Glutamatergic neuron (in vitro differentiated cells): ENCODE measurements around the gene HYAL1. TPM values are rescaled to one million over a fixed set of nuclear protein-coding genes. Genes with fewer than 3 reads are reported as not detected.

ENCODE experiments used
- DNase-seq: peaks from one replicate; pipeline ENCODE4 v3.0.0; 2022
- H3K27ac Mint-ChIP-seq: one replicate; pipeline ENCODE4 v1.8.0; 2020; ENCODE audit warnings: mild to moderate bottlenecking, mixed read lengths, inconsistent platforms; ENCODE audit not compliant: unreplicated experiment
- H3K27me3 Mint-ChIP-seq: one replicate; pipeline ENCODE4 v1.8.0; 2020; ENCODE audit warnings: mild to moderate bottlenecking, moderate library complexity, mixed read lengths, inconsistent platforms; ENCODE audit not compliant: unreplicated experiment
- H3K36me3 Mint-ChIP-seq: one replicate; pipeline ENCODE4 v1.8.0; 2020; ENCODE audit warnings: mild to moderate bottlenecking, mixed read lengths, inconsistent platforms; ENCODE audit not compliant: unreplicated experiment
- H3K4me1 Mint-ChIP-seq: one replicate; pipeline ENCODE4 v1.8.0; 2020; ENCODE audit warnings: mild to moderate bottlenecking, low read depth, mixed read lengths, inconsistent platforms; ENCODE audit not compliant: unreplicated experiment
- H3K4me3 Mint-ChIP-seq: one replicate; pipeline ENCODE4 v1.8.0; 2020; ENCODE audit warnings: mild to moderate bottlenecking, mixed read lengths, inconsistent platforms; ENCODE audit not compliant: unreplicated experiment
- H3K9me3 Mint-ChIP-seq: one replicate; pipeline ENCODE4 v1.8.0; 2020; ENCODE audit warnings: mild to moderate bottlenecking, moderate library complexity, mixed read lengths, inconsistent platforms; ENCODE audit not compliant: unreplicated experiment
- total RNA-seq: library from RNA; stranded (reverse); fragmentation: NEBNext Ultra II Directional; extraction: Animal tissue kit (Norgen Biotek cat#: 25700); gene quantifications from one replicate; pipeline ENCODE4 v1.2.1, GENCODE V29; 2021; ENCODE audit not compliant: unreplicated experiment
- TF ChIP-seq, protein P1 (sequence below): fragments of 200-600 bp; sonication (generic); IDR thresholded peaks from one replicate; pipeline ENCODE4 v1.5.0; 2021; ENCODE audit not compliant: partially characterized antibody, unreplicated experiment

HYAL1 gene
- total RNA-seq, 1 donor from 2014 or later, result 0.96 TPM

DNA sequence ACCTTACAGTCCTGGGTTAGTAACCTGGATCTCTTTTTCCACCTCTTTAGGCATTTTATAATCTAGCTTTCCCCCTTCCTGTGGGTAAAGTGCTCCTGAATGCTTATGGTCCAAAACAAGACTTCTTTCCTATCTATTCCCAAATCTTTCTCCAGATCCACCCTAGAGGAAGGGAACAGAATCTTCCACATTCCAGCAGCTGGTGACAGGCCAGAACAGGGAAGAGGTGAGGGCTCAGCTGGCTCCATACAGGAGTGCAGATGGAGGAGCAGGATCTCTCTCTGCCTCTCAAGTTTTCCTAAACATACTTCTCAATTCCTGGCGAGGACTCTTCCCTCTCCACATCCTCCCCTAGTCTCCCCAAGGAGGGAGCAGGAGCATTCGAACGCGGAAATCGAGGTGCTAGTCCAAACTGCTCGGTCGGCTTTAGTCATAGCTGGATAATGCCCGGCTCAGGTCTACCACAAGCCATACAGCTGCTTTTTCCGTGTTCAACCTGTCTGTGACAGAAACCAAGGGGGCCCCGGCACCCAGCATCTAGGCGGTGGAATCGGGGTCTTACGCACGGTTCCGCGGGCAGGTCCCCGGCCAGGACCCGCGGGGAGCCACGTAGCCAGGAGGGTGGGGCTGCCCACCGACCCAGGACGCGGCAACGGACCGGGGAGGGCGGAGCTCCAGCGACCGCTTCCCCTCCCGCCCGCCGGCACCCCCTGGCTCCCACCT is 33.2 kb upstream of the HYAL1 start:
- peaks cover 4% of the 10 kb centered on the region for H3K36me3 Mint-ChIP-seq
- H3K4me3 Mint-ChIP-seq, result peak overlapping the region; percentile 100
- DNase-seq, result no peak
- H3K4me1 Mint-ChIP-seq, result peaks cover 29% of the 10 kb centered on the region
- peak overlapping the region; percentile 98 for H3K27ac Mint-ChIP-seq
- peaks cover 21% of the 10 kb centered on the region for H3K9me3 Mint-ChIP-seq
- peaks cover 26% of the 10 kb centered on the region for H3K27me3 Mint-ChIP-seq
- TF ChIP-seq, protein P1, sequence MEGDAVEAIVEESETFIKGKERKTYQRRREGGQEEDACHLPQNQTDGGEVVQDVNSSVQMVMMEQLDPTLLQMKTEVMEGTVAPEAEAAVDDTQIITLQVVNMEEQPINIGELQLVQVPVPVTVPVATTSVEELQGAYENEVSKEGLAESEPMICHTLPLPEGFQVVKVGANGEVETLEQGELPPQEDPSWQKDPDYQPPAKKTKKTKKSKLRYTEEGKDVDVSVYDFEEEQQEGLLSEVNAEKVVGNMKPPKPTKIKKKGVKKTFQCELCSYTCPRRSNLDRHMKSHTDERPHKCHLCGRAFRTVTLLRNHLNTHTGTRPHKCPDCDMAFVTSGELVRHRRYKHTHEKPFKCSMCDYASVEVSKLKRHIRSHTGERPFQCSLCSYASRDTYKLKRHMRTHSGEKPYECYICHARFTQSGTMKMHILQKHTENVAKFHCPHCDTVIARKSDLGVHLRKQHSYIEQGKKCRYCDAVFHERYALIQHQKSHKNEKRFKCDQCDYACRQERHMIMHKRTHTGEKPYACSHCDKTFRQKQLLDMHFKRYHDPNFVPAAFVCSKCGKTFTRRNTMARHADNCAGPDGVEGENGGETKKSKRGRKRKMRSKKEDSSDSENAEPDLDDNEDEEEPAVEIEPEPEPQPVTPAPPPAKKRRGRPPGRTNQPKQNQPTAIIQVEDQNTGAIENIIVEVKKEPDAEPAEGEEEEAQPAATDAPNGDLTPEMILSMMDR, result no peak

DNA sequence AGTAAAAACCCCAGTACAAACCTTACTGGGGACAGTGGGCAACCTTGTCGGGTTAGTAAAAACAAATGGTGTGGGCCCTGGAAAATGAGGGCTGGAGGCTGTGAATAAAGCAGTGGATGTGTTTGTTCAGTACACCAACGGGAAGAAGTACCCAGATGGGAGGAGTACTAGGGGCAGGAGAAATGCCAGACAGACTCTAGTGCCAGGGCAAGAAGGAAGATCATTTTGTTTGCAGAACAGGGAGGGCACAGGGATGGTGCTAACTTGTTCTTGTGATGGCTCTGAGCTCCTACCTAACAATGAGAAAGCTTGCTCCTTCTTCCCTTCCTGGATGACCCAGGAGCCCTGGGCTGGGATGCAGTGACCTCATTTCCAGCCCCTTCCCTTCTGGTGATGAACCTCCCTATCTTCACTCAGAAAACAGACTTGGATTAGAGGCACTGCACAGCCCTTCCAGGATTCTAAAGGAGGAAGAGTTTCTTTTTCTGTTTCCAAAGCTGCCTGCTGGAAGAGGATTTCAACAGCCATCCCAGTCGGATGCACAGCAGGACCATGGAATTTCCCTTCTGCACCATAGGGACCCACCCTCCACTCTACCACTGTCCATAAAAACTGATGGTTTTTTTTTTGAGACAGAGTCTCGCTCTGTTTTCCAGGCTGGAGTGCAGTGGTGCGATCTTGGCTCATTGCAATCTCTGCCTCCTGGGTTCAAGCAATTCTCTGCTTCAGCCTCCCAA is 31.1 kb upstream of the HYAL1 start:
- DNase-seq, result no peak
- peaks cover 16% of the 10 kb centered on the region for H3K27me3 Mint-ChIP-seq
- H3K9me3 Mint-ChIP-seq, result peaks cover 17% of the 10 kb centered on the region
- H3K4me3 Mint-ChIP-seq, result peak overlapping the region; percentile 76
- H3K27ac Mint-ChIP-seq, result peak overlapping the region; percentile 82
- H3K36me3 Mint-ChIP-seq, result peaks cover under 1% of the 10 kb centered on the region
- H3K4me1 Mint-ChIP-seq, result peaks cover 26% of the 10 kb centered on the region
- TF ChIP-seq, protein P1, result no peak

- H3K4me3 Mint-ChIP-seq, result peak overlapping the region; percentile 76
- TF ChIP-seq, protein P1, result no peak
Observed at GRCh38 chr3:50333744-50334328, 30.5 kb upstream of the HYAL1 start.

GRCh38 chr3:50331364-50331907 is 28.1 kb upstream of the HYAL1 start:
- Mint-ChIP-seq H3K4me1 (peaks cover 16% of the 10 kb centered on the region), H3K27me3 (peaks cover 4% of the 10 kb centered on the region), H3K36me3 (no peaks in the 10 kb centered on the region), H3K4me3 (no peak overlapping the region), H3K27ac (no peak overlapping the region), H3K9me3 (peaks cover 6% of the 10 kb centered on the region)
- no peak for DNase-seq
- TF ChIP-seq, protein P1, result no peak

More at GRCh38 chr3:50333744-50334328, 30.5 kb upstream of the HYAL1 start:
- H3K27me3 Mint-ChIP-seq, result peaks cover 12% of the 10 kb centered on the region
- H3K4me1 Mint-ChIP-seq, result peaks cover 22% of the 10 kb centered on the region
- H3K9me3 Mint-ChIP-seq, result peaks cover 15% of the 10 kb centered on the region
- no peak for DNase-seq
- H3K36me3 Mint-ChIP-seq, result no peaks in the 10 kb centered on the region
- H3K27ac Mint-ChIP-seq, result peak overlapping the region; percentile 82
